ENCODE results near the gene PLXNA4. TPM values are rescaled to one million over a fixed set of nuclear protein-coding genes. Genes with fewer than 3 reads are reported as not detected.

The PLXNA4 gene
- total and polyA plus RNA-seq, 2 donors (not counting 1 experiment from before 2014, with no cell fraction given), result not detected

GRCh38 chr7:132381742-132382472, 194.4 kb downstream of the PLXNA4 start:
- CTCF ChIA-PET, result no interaction called here
- H3K4me2 ChIP-seq (replicated peaks; ENCODE audit: low read depth, low read length, poor library complexity, severe bottlenecking), result no peak overlapping the region

More at GRCh38 chr7:132381742-132382472, 194.4 kb downstream of the PLXNA4 start:
- Histone ChIP-seq H3K27me3 (replicated peaks in 1 of 4; ENCODE audit: control extremely low read depth in 1 of 4, control insufficient read depth in 3 of 4, insufficient read depth in 4 of 4, low read length in 3 of 4) (no peaks in the 10 kb centered on the region), H3K79me2 (ENCODE audit: control insufficient read depth, insufficient read depth, low read length) (no peaks in the 10 kb centered on the region), H3K4me3 (ENCODE audit: control extremely low read depth in 1 of 5, extremely low read depth in 1 of 5, insufficient read depth in 1 of 5, low read depth in 2 of 5, low read length in 4 of 5) (no peak overlapping the region), H3K4me1 (ENCODE audit: control insufficient read depth in 2 of 2, insufficient read depth in 2 of 2, low read length in 2 of 2) (no peaks in the 10 kb centered on the region), H3K9ac (ENCODE audit: low read length) (no peak overlapping the region), H2AFZ (ENCODE audit: insufficient read depth, low read depth, low read length, poor library complexity, severe bottlenecking) (no peak overlapping the region), H4K20me1 (ENCODE audit: control insufficient read depth, insufficient read depth, low read length, poor library complexity, severe bottlenecking) (no peaks in the 10 kb centered on the region), H3K27ac (ENCODE audit: low read length in 2 of 2) (no peak overlapping the region), H3K36me3 (replicated peaks in 1 of 2; ENCODE audit: control extremely low read depth in 1 of 2, control insufficient read depth in 1 of 2, extremely low read depth in 1 of 2, insufficient read depth in 2 of 2, low read length in 1 of 2) (no peaks in the 10 kb centered on the region), H3K9me3 (ENCODE audit: control extremely low read depth in 1 of 3, control insufficient read depth in 2 of 3, insufficient read depth in 1 of 3, low read length in 2 of 3) (peaks cover 0 to 3% (median 0%) of the 10 kb centered on the region in 3 donors)
- no peaks in the 10 kb centered on the region for H3K4me1 Mint-ChIP-seq
- ATAC-seq (ENCODE audit: low read depth) (no peak), DNase-seq (no peak)
- POLR2A ChIA-PET, result no interaction called here
- no peak for TF ChIP-seq EZH2 (IDR thresholded peaks at IDR 0.05; ENCODE audit: borderline replicate concordance, insufficient read depth, low read depth, low read length, poor library complexity, severe bottlenecking)
- no peak for TF ChIP-seq CTCF (IDR thresholded peaks at IDR 0.05)
- WGBS (ENCODE audit: insufficient coverage), result 44% methylated on average over 4 of the region's 9 CpGs
- no peaks in the 10 kb centered on the region for H3K9me3 Mint-ChIP-seq (ENCODE audit: insufficient read depth)
- intact Hi-C loops (cut with micrococcal nuclease), result no loop called here
- H3K4me3 Mint-ChIP-seq, result no peak overlapping the region
- H3K27ac Mint-ChIP-seq, result no peak overlapping the region
- H3K27me3 Mint-ChIP-seq, result peaks cover 4% of the 10 kb centered on the region

All from B cell (primary cell).